ENCODE measurements around the gene C10orf67.

Gene C10orf67

DNA sequence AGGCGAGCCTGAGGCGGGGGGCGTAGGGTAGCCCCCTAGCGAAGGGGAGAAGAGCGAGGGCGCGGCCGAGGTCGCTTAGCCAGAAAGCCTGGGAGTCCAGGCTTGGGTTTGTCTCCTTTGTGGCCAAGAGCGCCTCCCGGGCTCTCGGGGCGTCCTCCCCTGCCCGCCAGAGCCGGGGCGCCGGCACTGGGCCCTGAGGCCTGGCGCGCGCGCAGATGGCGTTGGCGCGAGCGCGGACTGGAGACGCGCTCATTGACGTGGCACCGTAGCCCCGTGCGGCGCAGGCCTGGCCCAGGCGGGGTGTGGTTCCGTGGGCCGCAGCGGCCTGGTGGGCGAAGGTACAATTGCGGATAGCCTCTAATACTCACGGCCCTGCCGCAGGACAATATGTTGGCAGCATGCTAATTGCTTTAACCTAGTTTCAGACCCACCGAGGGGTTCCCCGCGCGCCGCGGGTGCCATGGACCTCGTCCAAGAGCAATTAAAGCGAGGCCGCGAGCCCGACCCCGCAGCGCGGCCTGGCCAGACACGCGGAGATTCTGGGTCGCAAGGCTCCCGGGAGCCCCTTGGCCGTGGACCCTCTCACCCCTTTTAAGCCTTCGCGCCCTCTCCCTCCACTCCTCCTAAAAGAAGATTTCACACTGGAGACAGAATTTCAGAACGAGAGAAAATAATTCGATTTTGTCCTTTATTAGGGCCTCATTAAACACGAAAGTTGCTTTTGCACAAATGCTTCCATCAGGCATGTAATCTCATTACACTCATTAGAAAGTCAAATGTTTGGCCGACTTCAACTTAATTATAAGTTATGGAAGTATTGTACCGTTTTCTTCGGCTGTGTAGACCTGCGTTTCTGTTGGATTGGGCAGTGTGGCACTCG lies 149.4 kb downstream of the C10orf67 start:
- DNase-seq: no peak

DNA sequence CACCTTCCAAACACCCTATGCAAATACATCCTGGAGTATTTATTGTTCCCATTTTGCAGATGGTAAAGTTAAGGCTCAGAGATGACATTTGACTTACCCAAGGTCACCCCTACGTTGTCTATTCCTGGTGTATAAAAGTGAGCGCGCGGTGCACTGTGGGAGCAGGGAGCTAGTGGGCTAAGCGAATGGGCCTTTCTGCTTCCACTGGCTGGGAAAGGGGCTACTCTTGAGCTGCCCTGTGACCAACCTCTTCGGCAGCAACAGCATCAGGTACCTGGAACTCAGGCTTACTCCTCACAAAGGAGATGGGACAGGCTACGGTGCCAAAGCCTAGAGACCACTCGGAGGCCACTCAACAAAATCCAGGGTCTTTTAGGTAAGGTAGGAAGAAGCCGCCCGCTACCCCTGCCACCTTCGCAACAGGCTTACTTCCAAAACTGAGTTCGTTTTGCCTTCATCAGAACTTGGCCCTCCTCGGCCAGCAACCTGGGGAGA lies 150.1 kb downstream of the C10orf67 start:
- DNase-seq: no peak

DNA sequence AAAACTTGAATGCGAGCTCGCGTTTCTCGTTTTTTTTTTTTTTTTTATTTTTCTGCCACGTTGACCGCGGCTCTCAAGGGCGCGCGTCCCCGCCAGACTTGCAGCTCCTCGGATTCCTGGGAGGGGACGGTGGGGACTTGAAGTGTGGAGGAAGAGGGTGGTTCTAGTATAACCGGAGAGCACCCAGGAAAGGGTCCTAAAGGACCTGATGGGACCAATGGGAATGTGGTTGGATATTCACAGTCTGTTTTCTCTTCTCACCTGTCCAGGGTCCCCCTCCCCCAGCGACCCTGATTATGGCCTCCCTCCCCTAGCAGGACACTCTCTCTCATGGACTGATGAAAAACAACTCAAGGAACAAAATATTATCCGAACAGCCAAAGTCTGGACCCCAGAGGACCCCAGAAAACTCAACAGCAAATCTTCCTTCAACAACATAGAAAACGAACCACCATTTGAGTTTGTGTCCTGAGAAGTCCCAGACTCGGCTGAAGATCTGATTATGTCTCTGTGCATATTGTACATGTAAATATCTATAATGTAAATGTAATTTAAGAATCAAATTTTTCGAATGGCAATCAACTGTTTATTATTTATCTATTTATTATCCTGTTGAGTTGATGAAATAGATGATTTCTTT lies 151.0 kb downstream of the C10orf67 start:
- DNase-seq: no peak

DNA sequence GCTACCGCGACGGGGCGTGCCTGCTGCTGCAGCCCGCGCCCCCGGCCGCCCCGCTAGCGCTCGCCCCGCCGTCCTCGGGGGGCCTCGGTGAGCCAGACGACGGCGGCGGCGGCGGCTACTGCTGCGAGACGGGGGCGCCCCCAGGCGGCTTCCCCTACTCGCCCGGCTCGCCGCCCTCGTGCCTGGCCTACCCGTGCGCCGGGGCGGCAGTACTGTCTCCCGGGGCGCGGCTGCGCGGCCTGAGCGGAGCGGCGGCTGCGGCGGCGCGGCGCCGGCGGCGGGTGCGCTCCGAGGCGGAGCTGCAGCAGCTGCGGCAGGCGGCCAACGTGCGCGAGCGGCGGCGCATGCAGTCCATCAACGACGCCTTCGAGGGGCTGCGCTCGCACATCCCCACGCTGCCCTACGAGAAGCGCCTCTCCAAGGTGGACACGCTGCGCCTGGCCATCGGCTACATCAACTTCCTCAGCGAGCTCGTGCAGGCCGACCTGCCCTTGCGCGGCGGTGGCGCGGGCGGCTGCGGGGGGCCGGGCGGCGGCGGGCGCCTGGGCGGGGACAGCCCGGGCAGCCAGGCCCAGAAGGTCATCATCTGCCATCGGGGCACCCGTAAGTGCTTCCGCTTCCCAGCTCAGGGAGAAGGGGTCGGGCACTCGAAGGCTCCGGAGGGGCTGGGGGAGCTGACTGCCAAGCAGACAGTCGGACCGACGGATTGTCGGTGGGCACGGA lies 151.7 kb downstream of the C10orf67 start:
- DNase-seq: no peak

DNA sequence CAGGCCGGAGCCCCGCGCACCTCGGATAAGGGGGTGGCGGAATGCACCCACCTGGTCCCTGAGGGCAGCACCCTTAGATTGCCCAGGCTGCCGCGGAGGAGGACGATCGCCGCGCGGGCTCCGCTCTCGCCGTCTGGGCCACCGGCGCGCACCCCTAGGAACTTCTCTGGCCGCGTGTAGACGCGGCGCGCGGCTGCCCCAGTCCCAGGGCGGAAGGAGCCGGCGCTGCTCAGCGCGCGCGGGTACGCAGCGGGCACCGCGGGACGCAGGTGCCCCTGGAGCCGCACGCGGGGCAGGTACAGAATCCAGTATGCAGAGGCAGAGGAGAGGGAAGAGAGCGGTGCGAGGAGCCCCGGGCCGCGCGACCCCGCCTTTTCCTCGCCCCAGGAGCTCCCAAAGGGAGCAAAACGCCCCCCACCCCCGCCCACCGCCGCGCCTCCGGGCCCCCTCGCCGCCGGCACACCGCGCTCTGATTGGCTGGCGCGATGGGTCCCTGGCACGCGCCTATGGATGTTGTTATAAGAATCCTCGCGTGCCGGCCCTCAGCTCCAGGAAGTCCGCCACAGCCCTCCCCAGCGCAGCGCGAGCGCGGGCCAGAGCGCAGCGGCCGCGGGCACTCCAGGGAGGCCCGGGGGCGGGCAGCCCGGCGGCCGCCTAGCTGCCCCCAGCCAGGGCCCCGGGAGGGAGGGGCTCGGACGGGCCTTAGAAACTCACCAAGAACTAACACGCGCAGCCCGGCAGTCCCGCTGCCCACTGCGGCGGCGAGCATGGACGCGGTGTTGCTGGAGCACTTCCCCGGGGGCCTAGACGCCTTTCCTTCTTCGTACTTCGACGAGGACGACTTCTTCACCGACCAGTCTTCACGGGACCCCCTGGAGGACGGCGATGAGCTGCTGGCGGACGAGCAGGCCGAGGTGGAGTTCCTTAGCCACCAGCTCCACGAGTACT lies 152.6 kb downstream of the C10orf67 start, which contains the start of gene PTF1A:
Gene PTF1A, plus strand, starts transcription at position 549 of the 948 bp plus-strand sequence. Its CDS starts 219 bp downstream, at position 768.
- DNase-seq: no peak

DNA sequence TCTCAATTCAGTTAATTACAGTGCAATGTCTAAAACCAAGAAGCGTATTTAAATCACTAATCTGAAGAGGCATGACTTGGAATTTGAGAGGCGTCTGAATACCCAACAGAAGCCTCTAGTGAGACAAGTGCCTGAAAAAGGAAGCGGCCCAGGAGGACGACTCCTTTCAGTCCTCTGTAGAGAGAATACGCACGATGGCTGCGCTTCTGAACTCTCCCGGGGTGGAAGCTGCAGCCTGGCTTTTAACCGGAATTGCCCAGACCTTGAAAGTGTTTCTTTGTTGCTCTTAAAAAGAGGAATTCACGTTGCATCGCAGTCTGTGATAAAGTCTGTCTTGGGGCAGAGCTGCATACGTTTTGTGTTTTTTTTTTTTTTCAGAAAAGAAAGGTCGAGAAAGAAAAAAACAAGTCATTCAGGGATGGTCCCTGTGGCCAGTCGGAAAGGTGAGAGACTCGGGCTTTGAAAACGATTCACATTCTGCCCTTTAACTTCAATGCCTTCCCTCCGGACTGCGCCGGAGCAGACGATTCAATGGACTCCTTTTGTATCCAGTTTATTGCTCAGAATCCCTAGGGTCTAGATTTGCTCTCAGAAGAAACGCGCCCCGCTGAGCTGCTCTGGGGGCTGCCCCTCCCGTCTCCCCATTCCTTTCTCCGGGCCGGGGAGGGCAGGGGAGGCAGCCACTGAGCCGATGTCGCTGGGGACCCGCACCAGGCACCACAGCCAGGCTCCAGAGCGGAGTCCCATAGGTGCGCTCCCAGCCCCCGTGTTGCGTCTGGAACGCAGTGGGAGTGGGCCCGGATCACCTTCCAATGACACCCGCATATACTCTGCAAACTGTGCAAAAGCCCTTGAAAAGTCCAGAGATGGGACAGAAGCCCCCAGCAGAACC lies 153.5 kb downstream of the C10orf67 start:
- DNase-seq: no peak

DNA sequence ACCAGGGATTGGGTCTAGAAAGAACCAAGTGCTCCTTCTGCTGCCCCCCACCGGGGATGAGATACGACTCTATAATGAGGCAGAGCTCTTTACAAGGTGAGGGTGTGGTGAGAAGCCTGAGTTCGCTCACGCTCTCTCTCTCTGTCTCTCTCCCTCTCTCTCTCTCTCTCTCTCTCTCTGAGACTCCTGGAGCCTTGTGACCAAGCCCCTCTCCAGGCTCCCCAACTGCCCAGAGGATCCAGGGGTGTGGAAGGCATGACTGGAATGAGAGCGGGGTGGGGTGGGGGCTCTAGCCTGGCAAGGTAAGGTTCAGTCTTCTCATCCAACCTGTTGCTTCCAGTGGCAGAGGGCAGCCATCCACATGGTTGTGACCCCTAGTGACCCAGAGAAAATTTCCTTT lies 155.6 kb downstream of the C10orf67 start:
- DNase-seq: no peak

DNA sequence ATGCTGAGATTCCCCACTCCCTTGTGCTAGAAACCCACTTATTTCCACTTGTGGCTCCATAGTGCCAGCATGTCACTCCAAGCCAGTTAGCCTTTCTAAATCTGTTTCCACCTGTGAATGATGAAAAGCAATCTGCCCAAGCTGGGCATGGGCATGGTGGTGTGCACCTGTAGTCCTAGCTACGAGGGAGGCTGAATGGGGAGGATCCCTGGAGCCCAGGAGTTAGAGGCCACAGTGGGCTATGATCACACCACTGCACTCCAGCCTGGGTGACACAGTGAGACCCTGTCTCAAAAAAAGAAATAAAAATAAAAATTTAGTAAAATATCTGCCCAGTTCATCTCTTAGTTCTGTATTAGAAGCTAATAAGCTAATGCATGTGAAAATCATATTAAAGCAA lies 157.4 kb downstream of the C10orf67 start:
- DNase-seq: no peak

DNA sequence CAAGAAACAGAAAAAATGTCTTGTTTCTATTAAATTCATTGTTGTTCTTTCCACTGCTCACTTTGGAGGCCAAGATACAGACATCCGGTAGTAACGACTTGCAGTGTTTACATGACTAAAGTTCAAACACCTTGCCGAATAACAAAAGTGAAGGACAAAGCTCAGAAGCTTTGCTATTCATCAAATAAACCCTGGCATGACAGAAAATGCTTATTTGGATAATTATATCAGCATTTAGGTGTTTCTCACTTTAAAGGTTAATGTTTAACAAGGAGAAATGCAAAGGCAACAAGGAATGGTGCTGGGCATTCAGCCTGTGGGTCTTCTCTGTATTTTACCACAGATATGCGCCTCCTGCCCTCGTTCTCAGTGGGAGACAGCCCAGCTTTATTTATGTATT lies 157.9 kb downstream of the C10orf67 start:
- DNase-seq: no peak

DNA sequence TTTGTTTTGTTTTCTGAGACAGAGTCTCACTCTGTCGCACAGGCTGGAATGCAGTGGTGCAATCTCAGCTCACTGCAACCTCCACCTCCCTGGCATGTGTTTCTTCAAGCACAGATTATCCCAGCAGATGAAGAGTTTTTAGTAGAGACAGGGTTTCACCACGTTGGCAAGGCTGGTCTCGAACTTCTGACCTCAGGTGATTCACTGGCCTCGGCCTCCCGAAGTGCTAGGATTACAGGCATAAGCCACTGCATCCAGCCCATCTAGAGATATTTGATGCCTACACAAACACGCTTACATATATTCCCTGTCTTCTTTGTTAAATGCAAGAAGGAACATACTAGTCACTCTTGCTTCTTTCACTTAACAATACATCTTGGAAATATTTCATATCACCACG lies 158.4 kb downstream of the C10orf67 start:
- DNase-seq: no peak

DNA sequence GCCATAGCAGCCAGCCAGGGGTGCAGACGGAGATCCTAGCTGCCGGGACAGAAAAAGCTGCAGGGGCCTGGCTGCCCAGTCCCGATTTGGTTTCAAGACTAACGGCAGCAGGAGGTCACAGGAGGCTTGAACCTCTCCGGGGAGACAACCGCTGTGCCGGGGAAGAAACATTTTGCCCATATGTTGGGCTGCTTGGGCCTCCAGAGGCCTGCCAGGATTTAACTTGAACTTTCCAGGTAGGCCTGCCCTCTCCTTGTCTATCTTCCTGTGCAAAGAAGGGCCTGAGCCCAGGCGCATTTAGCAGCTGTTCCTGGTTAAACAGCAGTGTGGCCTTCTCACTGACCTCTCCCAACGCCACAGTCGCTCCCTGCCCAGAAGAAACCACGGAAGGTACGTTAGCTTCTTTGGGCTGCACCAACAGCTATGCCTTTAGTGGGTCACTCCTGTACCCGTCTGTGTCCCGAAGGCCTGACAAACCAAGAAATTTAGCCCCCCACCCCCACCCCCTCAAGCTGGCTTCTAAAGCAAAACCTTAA lies 169.6 kb downstream of the C10orf67 start:
- DNase-seq: no peak

DNA sequence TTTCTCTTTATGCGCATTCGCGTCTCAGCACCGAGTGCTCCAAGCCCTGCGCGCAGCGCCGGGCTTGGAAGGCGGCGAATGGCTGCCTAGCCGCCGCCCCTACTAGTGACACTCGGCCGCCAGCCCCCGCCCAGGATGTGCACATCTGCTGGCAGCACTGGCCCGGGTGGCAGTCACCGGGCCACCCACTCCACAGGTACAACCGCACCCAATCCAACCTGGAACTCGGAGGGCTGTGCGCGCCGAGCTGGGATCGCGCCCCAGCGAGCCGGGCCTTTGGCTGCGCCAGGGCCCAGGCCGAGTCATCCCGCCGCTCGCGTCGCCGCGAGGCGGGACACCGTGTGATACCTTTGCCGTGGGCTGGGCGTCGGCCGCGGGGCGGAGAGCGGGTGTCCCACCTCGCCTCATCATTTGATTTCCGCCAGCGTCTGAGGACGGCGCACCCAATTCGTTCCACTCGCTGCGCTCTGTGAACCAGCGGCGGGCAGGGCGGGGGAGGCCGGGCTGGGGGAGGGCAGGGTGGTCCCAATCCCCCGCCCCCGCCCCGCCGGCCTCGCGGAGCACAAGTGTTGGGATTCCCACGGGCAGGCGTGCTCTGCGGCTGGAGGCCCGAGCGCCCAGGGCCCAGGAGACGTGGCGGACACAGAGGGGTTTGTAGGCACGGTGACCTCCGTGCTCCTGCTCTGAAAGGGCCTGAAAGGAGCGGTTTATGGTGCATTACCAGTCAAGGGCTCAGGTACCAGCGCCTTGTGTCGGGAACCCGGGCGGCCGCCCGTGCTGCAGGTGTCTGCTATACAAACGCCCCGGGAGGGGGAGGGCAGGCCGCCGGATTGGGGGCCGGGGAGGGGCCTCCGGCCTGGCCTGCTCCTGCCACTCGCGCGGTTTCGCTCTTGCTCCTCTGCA lies 170.3 kb downstream of the C10orf67 start:
- DNase-seq: no peak

DNA sequence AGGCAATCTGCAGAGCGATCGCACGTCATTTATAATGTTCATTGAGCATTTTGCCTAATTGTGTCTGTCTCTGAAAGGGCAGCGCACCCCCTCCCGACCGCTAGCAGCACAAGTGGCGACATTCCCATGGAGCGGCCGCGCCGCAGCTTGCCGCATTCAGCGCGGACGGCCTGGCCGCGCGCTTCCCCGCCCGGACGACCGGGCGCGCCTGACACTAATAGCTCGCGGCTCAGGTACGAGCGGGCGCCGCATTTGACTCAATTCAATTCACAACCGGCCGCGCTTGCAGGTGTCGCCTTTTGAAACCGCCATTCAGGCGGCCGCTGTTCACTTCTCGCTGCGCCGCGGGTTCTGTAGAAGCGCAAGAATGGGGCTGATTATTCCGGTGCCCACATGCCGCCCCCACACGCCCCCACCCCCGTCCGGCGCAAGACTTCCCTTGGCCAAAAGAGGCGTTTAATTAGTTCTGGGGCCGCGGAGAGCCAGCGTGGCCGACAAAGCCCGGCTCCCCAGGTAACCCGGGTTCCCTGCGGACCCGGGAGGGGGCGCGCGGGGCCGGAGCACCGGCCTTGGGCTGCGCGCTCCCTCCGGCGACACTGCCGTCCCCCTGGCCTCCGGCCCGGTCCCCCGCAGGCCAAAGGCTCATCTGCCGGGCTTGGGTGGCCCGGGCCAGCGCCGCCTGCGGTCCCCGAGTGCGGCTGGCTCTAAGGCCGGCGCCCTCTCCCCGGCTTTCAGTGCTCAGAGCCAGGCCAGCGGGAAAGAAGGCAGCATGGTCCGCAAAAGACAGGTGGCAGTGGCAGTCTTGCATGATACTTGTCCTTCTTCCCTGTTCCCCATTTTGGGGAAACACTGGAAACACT lies 171.2 kb downstream of the C10orf67 start:
- DNase-seq: no peak

DNA sequence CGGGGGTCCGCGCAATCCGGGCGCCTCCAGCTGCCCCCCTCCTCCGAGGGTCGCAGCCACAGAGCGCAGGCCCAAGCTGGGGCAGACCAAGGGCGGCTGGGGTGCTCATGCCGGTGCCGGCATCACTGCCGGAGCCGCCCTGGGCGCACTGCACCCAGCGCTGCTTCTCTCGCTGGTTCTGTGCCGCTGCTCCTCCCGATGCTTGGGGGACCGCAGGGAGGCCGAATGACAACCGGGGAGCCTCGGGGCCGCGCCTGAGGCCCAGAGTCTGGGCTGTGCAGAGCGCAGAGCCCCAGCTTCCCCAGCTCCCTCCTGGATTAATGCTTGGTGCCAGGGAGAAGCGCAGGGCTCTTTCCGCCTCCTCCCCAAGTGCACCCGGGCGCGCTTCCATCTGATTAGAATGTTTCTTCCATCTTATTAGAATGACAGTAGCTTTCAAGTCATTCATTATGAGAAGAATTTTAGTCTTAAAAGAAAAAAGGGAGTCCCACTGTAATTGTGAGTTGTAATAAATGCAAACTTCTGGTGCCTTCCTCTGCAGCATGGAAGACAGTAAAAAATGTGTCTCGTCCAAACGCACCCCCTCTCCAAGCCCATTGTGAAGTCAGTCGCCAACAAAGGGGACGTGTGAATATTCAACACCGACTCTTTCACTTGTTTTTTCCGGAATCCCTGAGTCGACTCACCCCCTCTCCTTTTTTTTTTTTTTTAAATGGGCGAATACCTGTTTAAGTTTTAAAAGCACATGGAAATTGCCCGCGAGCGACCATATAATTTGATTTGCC lies 172.0 kb downstream of the C10orf67 start:
- DNase-seq: no peak

DNA sequence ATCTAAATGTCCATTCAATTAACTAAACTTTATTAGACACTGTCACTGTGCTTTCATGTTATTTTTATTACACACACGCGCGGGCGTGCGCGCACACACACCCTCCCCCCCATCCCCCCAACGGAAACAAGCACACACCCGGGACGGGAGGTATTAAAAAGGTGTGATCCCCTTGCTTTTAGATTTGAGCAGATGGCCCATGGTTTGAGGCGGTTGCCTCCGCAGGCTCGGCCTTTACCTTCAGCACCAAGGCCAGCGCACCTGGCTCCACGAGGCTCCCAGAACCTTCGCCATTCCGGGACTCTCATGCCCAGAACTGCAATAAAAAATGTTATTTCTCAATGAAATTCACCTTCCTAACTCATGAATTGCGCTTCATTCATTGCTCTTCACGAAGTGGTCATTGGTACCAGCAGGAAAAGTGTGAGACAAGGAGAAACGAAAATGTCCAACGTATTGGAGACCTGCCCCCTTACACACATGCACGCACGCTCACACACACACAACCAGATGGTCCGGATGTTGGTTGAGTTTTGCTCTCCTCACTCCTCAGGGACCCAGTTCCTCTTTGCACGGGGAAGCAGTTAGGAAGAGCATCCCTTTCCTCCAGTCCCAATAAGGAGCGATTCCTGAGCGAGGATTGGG lies 173.2 kb downstream of the C10orf67 start:
- no peak for DNase-seq

DNA sequence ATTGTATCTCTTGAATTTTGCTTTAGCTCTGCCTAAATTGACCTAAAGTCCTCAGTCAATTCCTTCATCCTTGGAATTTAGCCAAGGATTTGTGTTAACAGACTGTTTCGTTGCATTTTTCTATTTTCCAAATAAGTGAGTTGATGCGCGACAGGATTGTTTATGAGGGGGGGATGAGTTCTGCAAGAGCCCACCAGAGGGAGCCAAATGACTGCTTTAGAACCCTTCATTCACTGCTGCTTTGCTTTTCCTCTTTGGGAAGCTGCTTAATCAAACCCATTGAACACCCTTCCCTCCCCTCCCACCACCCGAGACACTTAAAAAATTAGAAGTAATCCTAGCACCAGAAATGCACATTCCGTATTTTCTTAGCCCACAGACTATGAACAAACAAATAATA lies 186.2 kb downstream of the C10orf67 start:
- DNase-seq: peak; percentile 4

DNA sequence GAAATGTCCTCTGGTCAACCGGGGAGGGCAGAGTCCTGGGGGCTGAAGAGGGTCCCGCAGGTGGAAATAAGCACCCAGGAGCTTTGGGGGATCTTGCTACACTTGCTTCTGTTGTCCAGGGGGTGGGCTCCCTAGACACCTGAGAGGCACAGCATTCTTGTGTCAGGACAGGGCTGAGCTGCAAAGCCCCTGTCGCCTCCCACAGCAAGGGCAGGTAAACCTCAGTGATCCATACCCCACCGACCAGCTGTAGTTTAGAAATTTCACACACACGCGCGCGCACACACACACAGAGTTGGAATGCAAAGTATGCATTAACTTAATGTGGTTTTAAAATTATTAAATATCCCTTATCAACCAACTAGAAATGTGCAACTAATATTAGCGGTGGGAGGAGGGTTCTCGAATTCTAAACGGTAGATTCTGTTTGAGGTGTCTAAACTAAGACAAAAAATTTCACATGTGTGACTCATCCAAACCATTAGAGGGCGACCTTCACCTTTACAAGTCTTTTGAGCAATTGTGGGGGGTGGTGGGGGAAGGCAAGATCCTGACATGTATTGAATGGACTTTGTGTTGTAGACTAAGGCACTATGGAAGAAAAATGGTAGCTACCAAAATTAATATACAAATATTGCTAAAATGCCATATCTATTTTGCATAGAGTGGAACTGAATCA lies 186.8 kb downstream of the C10orf67 start:
- DNase-seq: peak; percentile 3

All from DMS153 (cell line).